Transverse colon (tissue), 3 donors: ENCODE measurements around the gene LAMC2.

Experiments
- POLR2A ChIP-seq: fragments of 450-650 bp; IDR thresholded peaks from one replicate; pipeline ENCODE4 v1.6.1; 2016; ENCODE audit warnings: antibody characterized with exemption, mild to moderate bottlenecking, moderate library complexity
- TF ChIP-seq, protein P1 (sequence below), 5 experiments: fragments of 200-600 bp in 3 of 5; fragments of 450-650 bp in 2 of 5; sonication (generic) in 3 of 5; IDR thresholded peaks; 1 replicate in 2 of 5; 2 replicates in 3 of 5; pipeline ENCODE4 v1.5.1; 2016 to 2017; ENCODE audit warnings: antibody characterized with exemption in 5 of 5, inconsistent platforms in 3 of 5, mild to moderate bottlenecking in 2 of 5, moderate library complexity in 1 of 5

DNA sequence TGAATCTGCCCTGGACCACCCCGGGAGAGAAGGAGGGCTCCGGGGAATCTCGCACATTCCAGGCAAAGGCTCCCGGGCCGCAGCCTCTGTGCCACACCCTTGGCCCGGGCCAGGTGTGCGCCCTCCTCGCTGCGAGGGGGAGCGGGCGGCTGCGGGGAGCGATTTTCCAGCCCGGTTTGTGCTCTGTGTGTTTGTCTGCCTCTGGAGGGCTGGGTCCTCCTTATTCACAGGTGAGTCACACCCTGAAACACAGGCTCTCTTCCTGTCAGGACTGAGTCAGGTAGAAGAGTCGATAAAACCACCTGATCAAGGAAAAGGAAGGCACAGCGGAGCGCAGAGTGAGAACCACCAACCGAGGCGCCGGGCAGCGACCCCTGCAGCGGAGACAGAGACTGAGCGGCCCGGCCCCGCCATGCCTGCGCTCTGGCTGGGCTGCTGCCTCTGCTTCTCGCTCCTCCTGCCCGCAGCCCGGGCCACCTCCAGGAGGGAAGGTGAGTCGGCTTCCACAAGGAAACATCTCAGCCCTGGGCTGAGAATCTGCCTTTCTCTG, at the start of gene LAMC2:
- TF ChIP-seq POLR2A, result peak; percentile 82
- TF ChIP-seq, protein P1, sequence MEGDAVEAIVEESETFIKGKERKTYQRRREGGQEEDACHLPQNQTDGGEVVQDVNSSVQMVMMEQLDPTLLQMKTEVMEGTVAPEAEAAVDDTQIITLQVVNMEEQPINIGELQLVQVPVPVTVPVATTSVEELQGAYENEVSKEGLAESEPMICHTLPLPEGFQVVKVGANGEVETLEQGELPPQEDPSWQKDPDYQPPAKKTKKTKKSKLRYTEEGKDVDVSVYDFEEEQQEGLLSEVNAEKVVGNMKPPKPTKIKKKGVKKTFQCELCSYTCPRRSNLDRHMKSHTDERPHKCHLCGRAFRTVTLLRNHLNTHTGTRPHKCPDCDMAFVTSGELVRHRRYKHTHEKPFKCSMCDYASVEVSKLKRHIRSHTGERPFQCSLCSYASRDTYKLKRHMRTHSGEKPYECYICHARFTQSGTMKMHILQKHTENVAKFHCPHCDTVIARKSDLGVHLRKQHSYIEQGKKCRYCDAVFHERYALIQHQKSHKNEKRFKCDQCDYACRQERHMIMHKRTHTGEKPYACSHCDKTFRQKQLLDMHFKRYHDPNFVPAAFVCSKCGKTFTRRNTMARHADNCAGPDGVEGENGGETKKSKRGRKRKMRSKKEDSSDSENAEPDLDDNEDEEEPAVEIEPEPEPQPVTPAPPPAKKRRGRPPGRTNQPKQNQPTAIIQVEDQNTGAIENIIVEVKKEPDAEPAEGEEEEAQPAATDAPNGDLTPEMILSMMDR (IDR thresholded peaks at IDR 0.05), result peak; percentile 23 to 58 (median 33)
